ENCODE measurements around the gene PARS2. TPM values are rescaled to one million over a fixed set of nuclear protein-coding genes. Genes with fewer than 3 reads are reported as not detected.

PARS2 gene
- total and polyA plus RNA-seq, 5 donors from 2014 or later: 0.49 to 5.6 (median 3.0) TPM

GRCh38 chr1:54715493-54716298 is 48.6 kb downstream of the PARS2 start, which contains the start of gene TTC4:
Gene TTC4 (plus strand): TSS chr1:54715861. CDS start chr1:54715909, 48 bp downstream.
- Mint-ChIP-seq H3K9me3 (no peaks in the 10 kb centered on the region), H3K4me3 (peak within 1 kb of the TSS; percentile 79 to 96 (median 90)), H3K27me3 (no peaks in the 10 kb centered on the region), H3K4me1 (peaks cover 21 to 38% (median 28%) of the 10 kb centered on the region in 4 donors), H3K27ac (peak within 1 kb of the TSS; percentile 73 to 94 (median 89)), H3K36me3 (peaks cover 10% of the 10 kb centered on the region)
- Histone ChIP-seq H3K36me3 (ENCODE audit: control insufficient read depth, insufficient read depth, low read length) (peaks cover 27% of the 10 kb centered on the region), H3K27me3 (ENCODE audit: control insufficient read depth, insufficient read depth, low read length) (no peaks in the 10 kb centered on the region), H3K27ac (ENCODE audit: insufficient read depth, low read length, poor library complexity, severe bottlenecking) (peak within 1 kb of the TSS; percentile 72), H3K4me1 (ENCODE audit: control insufficient read depth, insufficient read depth, low read length, poor library complexity, severe bottlenecking) (peaks cover 17% of the 10 kb centered on the region), H3K4me3 (ENCODE audit: low read depth, low read length) (peak within 1 kb of the TSS; percentile 88), H3K9me3 (ENCODE audit: control insufficient read depth in 2 of 2, low read length in 2 of 2) (no peaks in the 10 kb centered on the region)
- DNase-seq: peak; percentile 70 to 91 (median 85)
- ATAC-seq (ENCODE audit: low read depth in 2 of 2): peak; percentile 96 to 97

- peaks cover 4% of the 10 kb centered on the region for H3K27me3 Mint-ChIP-seq
- Histone ChIP-seq H3K36me3 (ENCODE audit: control insufficient read depth, insufficient read depth, low read length) (peaks cover 20% of the 10 kb centered on the region), H3K4me3 (ENCODE audit: low read depth, low read length) (peak overlapping the region; percentile 72), H3K4me1 (ENCODE audit: control insufficient read depth, insufficient read depth, low read length, poor library complexity, severe bottlenecking) (peaks cover 17% of the 10 kb centered on the region), H3K27ac (ENCODE audit: insufficient read depth, low read length, poor library complexity, severe bottlenecking) (peak overlapping the region; percentile 72), H3K9me3 (ENCODE audit: control insufficient read depth in 2 of 2, low read length in 2 of 2) (no peaks in the 10 kb centered on the region), H3K27me3 (ENCODE audit: control insufficient read depth, insufficient read depth, low read length) (no peaks in the 10 kb centered on the region)
- H3K9me3 Mint-ChIP-seq: no peaks in the 10 kb centered on the region
- ATAC-seq (ENCODE audit: low read depth in 2 of 2) (no peak), DNase-seq (no peak)
- H3K36me3 Mint-ChIP-seq: peaks cover 7% of the 10 kb centered on the region
- H3K4me1 Mint-ChIP-seq: peaks cover 18 to 38% (median 27%) of the 10 kb centered on the region in 4 donors
- H3K4me3 Mint-ChIP-seq: peak overlapping the region; percentile 79 to 96 (median 90)
- peak overlapping the region; percentile 73 to 94 (median 89) for H3K27ac Mint-ChIP-seq
Observed at GRCh38 chr1:54714881-54715492, 49.3 kb downstream of the PARS2 start.

- H3K27me3 Mint-ChIP-seq: peaks cover 4% of the 10 kb centered on the region
- H3K9me3 Mint-ChIP-seq: no peaks in the 10 kb centered on the region
- Histone ChIP-seq H3K4me1 (ENCODE audit: control insufficient read depth, insufficient read depth, low read length, poor library complexity, severe bottlenecking) (peaks cover 11% of the 10 kb centered on the region), H3K36me3 (ENCODE audit: control insufficient read depth, insufficient read depth, low read length) (no peaks in the 10 kb centered on the region), H3K4me3 (ENCODE audit: low read depth, low read length) (no peak overlapping the region), H3K9me3 (ENCODE audit: control insufficient read depth in 2 of 2, low read length in 2 of 2) (no peaks in the 10 kb centered on the region), H3K27ac (ENCODE audit: insufficient read depth, low read length, poor library complexity, severe bottlenecking) (no peak overlapping the region), H3K27me3 (ENCODE audit: control insufficient read depth, insufficient read depth, low read length) (no peaks in the 10 kb centered on the region)
- no peak for DNase-seq
- H3K36me3 Mint-ChIP-seq: no peaks in the 10 kb centered on the region
- no peak overlapping the region for H3K27ac Mint-ChIP-seq
- peak overlapping the region in 1 of 4 donors; percentile 64 for H3K4me3 Mint-ChIP-seq
- peaks cover 0 to 15% (median 11%) of the 10 kb centered on the region in 4 donors for H3K4me1 Mint-ChIP-seq
- no peak for ATAC-seq (ENCODE audit: low read depth in 2 of 2)
Observed at GRCh38 chr1:54711536-54711935, 52.8 kb downstream of the PARS2 start.

- no peak for DNase-seq
- H3K36me3 Mint-ChIP-seq: no peaks in the 10 kb centered on the region
- H3K27ac Mint-ChIP-seq: no peak overlapping the region
- no peaks in the 10 kb centered on the region for H3K27me3 ChIP-seq (ENCODE audit: control insufficient read depth, insufficient read depth, low read length)
- H3K4me3 Mint-ChIP-seq: peak overlapping the region in 2 of 4 donors; percentile 10 to 64
- H3K4me1 ChIP-seq (ENCODE audit: control insufficient read depth, insufficient read depth, low read length, poor library complexity, severe bottlenecking): peaks cover 6% of the 10 kb centered on the region
- no peak for ATAC-seq (ENCODE audit: low read depth in 2 of 2)
- H3K9me3 Mint-ChIP-seq: no peaks in the 10 kb centered on the region
- peaks cover 4% of the 10 kb centered on the region for H3K27me3 Mint-ChIP-seq
- no peak overlapping the region for H3K4me3 ChIP-seq (ENCODE audit: low read depth, low read length)
- no peak overlapping the region for H3K27ac ChIP-seq (ENCODE audit: insufficient read depth, low read length, poor library complexity, severe bottlenecking)
- no peaks in the 10 kb centered on the region for H3K36me3 ChIP-seq (ENCODE audit: control insufficient read depth, insufficient read depth, low read length)
- H3K4me1 Mint-ChIP-seq: peaks cover 0 to 9% (median 7%) of the 10 kb centered on the region in 4 donors
- no peaks in the 10 kb centered on the region for H3K9me3 ChIP-seq (ENCODE audit: control insufficient read depth in 2 of 2, low read length in 2 of 2)
Observed at GRCh38 chr1:54710841-54711240, 53.5 kb downstream of the PARS2 start.

- peaks cover 5% of the 10 kb centered on the region for H3K4me1 ChIP-seq (ENCODE audit: control insufficient read depth, insufficient read depth, low read length, poor library complexity, severe bottlenecking)
- no peak for ATAC-seq (ENCODE audit: low read depth in 2 of 2)
- H3K36me3 Mint-ChIP-seq: no peaks in the 10 kb centered on the region
Observed at GRCh38 chr1:54710434-54710833, 53.9 kb downstream of the PARS2 start.

GRCh38 chr1:54709547-54710292 is 54.6 kb downstream of the PARS2 start:
- peaks cover 4% of the 10 kb centered on the region for H3K27me3 Mint-ChIP-seq
- no peaks in the 10 kb centered on the region for H3K36me3 Mint-ChIP-seq
- H3K27ac Mint-ChIP-seq: no peak overlapping the region
- H3K4me1 Mint-ChIP-seq: peaks cover 0 to 2% (median 0%) of the 10 kb centered on the region in 4 donors
- Histone ChIP-seq H3K9me3 (ENCODE audit: control insufficient read depth in 2 of 2, low read length in 2 of 2) (no peaks in the 10 kb centered on the region), H3K36me3 (ENCODE audit: control insufficient read depth, insufficient read depth, low read length) (no peaks in the 10 kb centered on the region), H3K4me3 (ENCODE audit: low read depth, low read length) (no peak overlapping the region), H3K27ac (ENCODE audit: insufficient read depth, low read length, poor library complexity, severe bottlenecking) (no peak overlapping the region), H3K4me1 (ENCODE audit: control insufficient read depth, insufficient read depth, low read length, poor library complexity, severe bottlenecking) (no peaks in the 10 kb centered on the region), H3K27me3 (ENCODE audit: control insufficient read depth, insufficient read depth, low read length) (no peaks in the 10 kb centered on the region)
- H3K9me3 Mint-ChIP-seq: no peaks in the 10 kb centered on the region
- ATAC-seq (ENCODE audit: low read depth in 2 of 2): no peak
- no peak overlapping the region for H3K4me3 Mint-ChIP-seq
- no peak for DNase-seq

More at GRCh38 chr1:54710434-54710833, 53.9 kb downstream of the PARS2 start:
- Mint-ChIP-seq H3K27me3 (peaks cover 4% of the 10 kb centered on the region), H3K4me1 (peaks cover 0 to 8% (median 5%) of the 10 kb centered on the region in 4 donors), H3K27ac (no peak overlapping the region), H3K4me3 (peak overlapping the region in 1 of 4 donors; percentile 64), H3K9me3 (no peaks in the 10 kb centered on the region)
- no peak for DNase-seq
- H3K27me3 ChIP-seq (ENCODE audit: control insufficient read depth, insufficient read depth, low read length): no peaks in the 10 kb centered on the region
- no peaks in the 10 kb centered on the region for H3K9me3 ChIP-seq (ENCODE audit: control insufficient read depth in 2 of 2, low read length in 2 of 2)
- H3K4me3 ChIP-seq (ENCODE audit: low read depth, low read length): no peak overlapping the region
- H3K27ac ChIP-seq (ENCODE audit: insufficient read depth, low read length, poor library complexity, severe bottlenecking): no peak overlapping the region
- H3K36me3 ChIP-seq (ENCODE audit: control insufficient read depth, insufficient read depth, low read length): no peaks in the 10 kb centered on the region

- Mint-ChIP-seq H3K4me1 (no peaks in the 10 kb centered on the region), H3K27me3 (peaks cover 7% of the 10 kb centered on the region), H3K4me3 (no peak overlapping the region), H3K9me3 (no peaks in the 10 kb centered on the region), H3K36me3 (no peaks in the 10 kb centered on the region), H3K27ac (peak overlapping the region in 1 of 3 donors; percentile 67)
- ATAC-seq (ENCODE audit: low read depth in 2 of 2): no peak
- Histone ChIP-seq H3K27me3 (ENCODE audit: control insufficient read depth, insufficient read depth, low read length) (no peaks in the 10 kb centered on the region), H3K4me3 (ENCODE audit: low read depth, low read length) (no peak overlapping the region), H3K36me3 (ENCODE audit: control insufficient read depth, insufficient read depth, low read length) (no peaks in the 10 kb centered on the region), H3K9me3 (ENCODE audit: control insufficient read depth in 2 of 2, low read length in 2 of 2) (no peaks in the 10 kb centered on the region), H3K27ac (ENCODE audit: insufficient read depth, low read length, poor library complexity, severe bottlenecking) (no peak overlapping the region), H3K4me1 (ENCODE audit: control insufficient read depth, insufficient read depth, low read length, poor library complexity, severe bottlenecking) (no peaks in the 10 kb centered on the region)
- no peak for DNase-seq
Observed at GRCh38 chr1:54708385-54708784, 55.9 kb downstream of the PARS2 start.

All from CD4-positive, CD25-positive, alpha-beta regulatory T cell (primary cell).